Smooth muscle cell (in vitro differentiated cells): ENCODE measurements around the gene ABCA13. TPM values are rescaled to one million over a fixed set of nuclear protein-coding genes. Genes with fewer than 3 reads are reported as not detected.

Experiments used
- DNase-seq: peaks from one replicate; lab custom pipeline; 2025; ENCODE audit not compliant: unreplicated experiment; lab: John Stamatoyannopoulos, UW
- H2AFZ ChIP-seq: fragments of 200-600 bp; sonication (generic); 2 replicates; pipeline ENCODE4 v1.6.0; 2016; ENCODE audit warnings: antibody characterized with exemption, low read depth, mild to moderate bottlenecking
- H3F3A ChIP-seq: fragments of 200-600 bp; sonication (generic); 2 replicates; pipeline ENCODE4 v1.6.0; 2017; ENCODE audit warnings: antibody characterized with exemption, low read depth
- H3K27ac ChIP-seq: fragments of 200-600 bp; sonication (generic); 2 replicates; pipeline ENCODE4 v1.5.1; 2016; ENCODE audit warnings: low read depth, mild to moderate bottlenecking
- H3K27me3 ChIP-seq: fragments of 200-600 bp; sonication (generic); 2 replicates; pipeline ENCODE4 v1.6.1; 2016; ENCODE audit warnings: low read depth, mild to moderate bottlenecking
- H3K36me3 ChIP-seq: fragments of 200-600 bp; sonication (generic); 2 replicates; pipeline ENCODE4 v1.5.1; 2016; ENCODE audit warnings: low read depth
- H3K4me1 ChIP-seq: fragments of 200-600 bp; sonication (generic); 2 replicates; pipeline ENCODE4 v1.5.1; 2016; ENCODE audit warnings: low read depth
- H3K4me2 ChIP-seq: fragments of 200-600 bp; sonication (generic); 2 replicates; pipeline ENCODE4 v1.6.0; 2016; ENCODE audit warnings: mild to moderate bottlenecking
- H3K4me3 ChIP-seq: fragments of 200-600 bp; sonication (generic); 2 replicates; pipeline ENCODE4 v1.5.1; 2016; ENCODE audit warnings: mild to moderate bottlenecking
- H3K79me2 ChIP-seq: fragments of 200-600 bp; sonication (generic); 2 replicates; pipeline ENCODE4 v1.6.0; 2016; ENCODE audit warnings: low read depth, mild to moderate bottlenecking
- H3K9ac ChIP-seq: fragments of 200-600 bp; sonication (generic); 2 replicates; pipeline ENCODE4 v1.6.0; 2016; ENCODE audit warnings: low read depth
- H3K9me3 ChIP-seq: fragments of 200-600 bp; sonication (generic); replicated peaks from 2 replicates; pipeline ENCODE4 v1.5.1; 2016; ENCODE audit warnings: low read depth
- H4K20me1 ChIP-seq: fragments of 200-600 bp; sonication (generic); 2 replicates; pipeline ENCODE4 v1.6.0; 2016; ENCODE audit warnings: low read depth
- WGBS: methylation state at CpG from one replicate; pipeline ENCODE4 v1.1.7; 2016; ENCODE audit warnings: low lambda C conversion rate; 5-methylcytosine and 5-hydroxymethylcytosine counted together
- polyA plus RNA-seq: library from polyadenylated mRNA; unstranded; fragments of >200 nt; fragmentation: Nextera tagmentation; extraction: Ambion mirVana; gene quantifications from 2 replicates; pipeline ENCODE4 v1.2.1, GENCODE V29; 2016
- total RNA-seq: library from RNA; depleted of rRNA; stranded (reverse); fragments of >200 nt; gene quantifications from 2 replicates; pipeline ENCODE4 v1.2.3, GENCODE V29; 2014
- TF ChIP-seq, protein P1 (sequence below): fragments of 200-600 bp; sonication (generic); IDR thresholded peaks from 2 replicates; pipeline ENCODE4 v1.5.1; 2017; ENCODE audit warnings: borderline replicate concordance, mild to moderate bottlenecking, antibody characterized with exemption; ENCODE audit not compliant: insufficient read depth, poor library complexity, severe bottlenecking

Gene ABCA13
- total and polyA plus RNA-seq, 2 experiments from 2014 or later, result not detected

DNA sequence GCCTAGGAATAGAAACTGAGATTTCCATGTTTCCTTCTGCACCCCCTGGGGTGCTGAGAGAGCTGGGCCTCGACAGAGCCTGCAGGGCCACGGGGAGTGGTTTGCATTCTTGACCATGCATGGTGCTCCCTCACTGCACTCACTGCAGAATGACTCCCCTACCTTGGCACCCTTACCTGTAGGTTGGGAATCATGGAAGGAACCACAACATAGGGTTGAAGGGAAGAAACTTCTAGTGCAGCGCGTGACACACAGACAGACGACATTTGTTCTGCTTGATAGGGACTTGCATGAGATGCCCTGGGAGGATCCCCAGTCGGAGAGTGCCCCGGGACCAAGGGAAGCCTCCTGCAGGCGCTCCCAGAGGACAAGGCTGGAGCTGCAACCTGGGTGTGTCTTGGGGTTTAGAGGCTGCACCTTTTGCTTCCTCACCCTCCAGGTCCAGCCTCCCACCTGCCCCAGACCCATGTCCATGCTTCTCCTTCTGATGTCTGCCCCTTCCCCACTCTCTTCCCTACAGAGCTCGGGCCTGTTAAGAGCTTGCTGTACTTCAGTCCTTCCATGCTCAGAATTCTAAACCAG lies 245.2 kb downstream of the ABCA13 start:
- Histone ChIP-seq H3F3A (no peaks in the 10 kb centered on the region), H3K79me2 (no peaks in the 10 kb centered on the region), H3K27me3 (no peaks in the 10 kb centered on the region), H3K4me3 (no peak overlapping the region), H2AFZ (no peak overlapping the region), H3K4me1 (no peaks in the 10 kb centered on the region), H3K9me3 (no peaks in the 10 kb centered on the region), H3K36me3 (no peaks in the 10 kb centered on the region), H3K9ac (no peak overlapping the region), H4K20me1 (no peaks in the 10 kb centered on the region), H3K4me2 (no peak overlapping the region), H3K27ac (no peak overlapping the region)
- 84% methylated on average over 9 of the region's 9 CpGs for WGBS
- TF ChIP-seq, protein P1, sequence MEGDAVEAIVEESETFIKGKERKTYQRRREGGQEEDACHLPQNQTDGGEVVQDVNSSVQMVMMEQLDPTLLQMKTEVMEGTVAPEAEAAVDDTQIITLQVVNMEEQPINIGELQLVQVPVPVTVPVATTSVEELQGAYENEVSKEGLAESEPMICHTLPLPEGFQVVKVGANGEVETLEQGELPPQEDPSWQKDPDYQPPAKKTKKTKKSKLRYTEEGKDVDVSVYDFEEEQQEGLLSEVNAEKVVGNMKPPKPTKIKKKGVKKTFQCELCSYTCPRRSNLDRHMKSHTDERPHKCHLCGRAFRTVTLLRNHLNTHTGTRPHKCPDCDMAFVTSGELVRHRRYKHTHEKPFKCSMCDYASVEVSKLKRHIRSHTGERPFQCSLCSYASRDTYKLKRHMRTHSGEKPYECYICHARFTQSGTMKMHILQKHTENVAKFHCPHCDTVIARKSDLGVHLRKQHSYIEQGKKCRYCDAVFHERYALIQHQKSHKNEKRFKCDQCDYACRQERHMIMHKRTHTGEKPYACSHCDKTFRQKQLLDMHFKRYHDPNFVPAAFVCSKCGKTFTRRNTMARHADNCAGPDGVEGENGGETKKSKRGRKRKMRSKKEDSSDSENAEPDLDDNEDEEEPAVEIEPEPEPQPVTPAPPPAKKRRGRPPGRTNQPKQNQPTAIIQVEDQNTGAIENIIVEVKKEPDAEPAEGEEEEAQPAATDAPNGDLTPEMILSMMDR, result no peak
- DNase-seq, result no peak

DNA sequence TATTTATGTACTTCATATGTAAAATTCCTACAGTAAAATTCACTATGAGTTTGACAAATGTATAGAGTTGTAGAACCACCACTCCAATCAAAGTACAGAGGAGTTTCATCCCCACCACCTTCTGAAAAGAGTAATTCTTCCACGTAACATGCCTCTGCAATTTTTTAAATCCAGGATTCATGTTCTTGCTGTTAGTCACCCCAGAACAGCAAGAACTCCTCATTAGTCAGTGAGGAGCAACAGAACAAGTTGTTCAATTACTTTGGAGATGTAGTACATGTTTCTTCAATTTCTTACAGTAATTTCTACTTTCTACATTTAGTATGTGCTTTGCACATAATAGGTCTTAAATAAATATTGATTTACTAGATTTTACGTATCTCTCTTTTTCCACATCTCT lies 248.1 kb downstream of the ABCA13 start:
- Histone ChIP-seq H3K9me3 (no peaks in the 10 kb centered on the region), H3K27me3 (no peaks in the 10 kb centered on the region), H3K4me1 (no peaks in the 10 kb centered on the region), H3K36me3 (no peaks in the 10 kb centered on the region), H3K9ac (no peak overlapping the region), H3K4me3 (no peak overlapping the region), H3K4me2 (no peak overlapping the region), H4K20me1 (no peaks in the 10 kb centered on the region), H3K27ac (no peak overlapping the region), H3F3A (no peaks in the 10 kb centered on the region), H3K79me2 (no peaks in the 10 kb centered on the region), H2AFZ (no peak overlapping the region)
- DNase-seq, result no peak
- 82% methylated on average over 2 of the region's 2 CpGs for WGBS
- TF ChIP-seq, protein P1, result no peak

DNA sequence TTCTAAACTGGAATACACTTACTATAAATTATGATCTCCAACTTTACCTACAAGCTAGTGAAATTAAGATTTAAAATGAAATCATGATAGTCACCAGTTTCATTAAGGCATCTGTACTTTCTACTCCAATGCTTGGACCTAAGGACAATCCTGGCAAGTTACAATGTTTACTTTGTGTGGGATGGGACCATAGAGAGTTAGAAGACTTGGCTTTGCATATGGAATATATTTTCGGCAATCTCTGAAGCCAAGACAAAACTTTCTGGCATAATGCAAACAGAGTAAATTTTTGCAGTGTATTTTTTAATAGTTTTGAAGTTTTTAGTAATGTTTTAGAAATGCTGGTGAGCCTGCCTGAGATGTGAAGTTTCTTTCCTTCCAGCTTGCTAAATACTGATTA lies 248.9 kb downstream of the ABCA13 start:
- Histone ChIP-seq H3K9ac (no peak overlapping the region), H3K79me2 (no peaks in the 10 kb centered on the region), H4K20me1 (no peaks in the 10 kb centered on the region), H3K27ac (no peak overlapping the region), H3K36me3 (no peaks in the 10 kb centered on the region), H3F3A (no peaks in the 10 kb centered on the region), H3K4me1 (no peaks in the 10 kb centered on the region), H2AFZ (no peak overlapping the region), H3K4me2 (no peak overlapping the region), H3K9me3 (no peaks in the 10 kb centered on the region), H3K27me3 (no peaks in the 10 kb centered on the region), H3K4me3 (no peak overlapping the region)
- DNase-seq, result no peak
- TF ChIP-seq, protein P1, result no peak
- WGBS, result 86% methylated on average over 1 of the region's 1 CpG

DNA sequence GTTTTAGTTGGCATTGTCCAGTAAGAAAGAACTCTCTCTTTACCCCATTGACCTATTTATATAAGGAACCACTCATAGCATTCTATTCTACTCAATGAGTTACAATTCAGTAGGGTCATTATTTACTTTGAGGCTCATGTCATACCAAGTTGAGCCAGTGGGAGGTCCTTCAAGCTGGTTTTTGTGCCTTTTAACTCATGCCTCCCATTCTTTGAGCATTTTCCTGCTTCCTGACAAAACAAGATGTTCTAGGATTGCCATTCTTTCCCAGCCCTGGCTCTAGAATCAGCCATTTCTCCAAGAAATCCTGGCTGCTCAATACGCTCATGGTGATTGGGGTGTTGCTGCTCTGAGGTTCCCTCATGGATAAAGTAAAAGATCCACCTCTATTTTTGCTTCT lies 250.1 kb downstream of the ABCA13 start:
- H4K20me1 ChIP-seq, result no peaks in the 10 kb centered on the region
- H3K4me3 ChIP-seq, result no peak overlapping the region
- TF ChIP-seq, protein P1, result no peak
- H3K4me2 ChIP-seq, result no peak overlapping the region
- H3K9ac ChIP-seq, result no peak overlapping the region
- 95% methylated on average over 1 of the region's 1 CpG for WGBS
- no peak overlapping the region for H2AFZ ChIP-seq
- H3K27me3 ChIP-seq, result no peaks in the 10 kb centered on the region
- H3K27ac ChIP-seq, result no peak overlapping the region
- H3K79me2 ChIP-seq, result no peaks in the 10 kb centered on the region
- no peaks in the 10 kb centered on the region for H3K36me3 ChIP-seq
- H3K9me3 ChIP-seq, result no peaks in the 10 kb centered on the region
- no peaks in the 10 kb centered on the region for H3F3A ChIP-seq
- no peak for DNase-seq
- no peaks in the 10 kb centered on the region for H3K4me1 ChIP-seq
